ENCODE measurements around the gene CGB3.
"Not testable (repeated sequence)": the region's sequence is repeated elsewhere in the genome, so short reads cannot be mapped to it uniquely, and the experiment has no call there.

- TF ChIP-seq CTCF (IDR thresholded peaks at IDR 0.05); ZFX (IDR thresholded peaks at IDR 0.05; ENCODE audit: borderline replicate concordance): not testable (repeated sequence)
Measured at GRCh38 chr19:49049834-49050233, 25.7 kb upstream of the CGB3 start.
